ENCODE data around the gene NACC1. TPM values are rescaled to one million over a fixed set of nuclear protein-coding genes. Genes with fewer than 3 reads are reported as not detected.
A peak's percentile ranks its signal among the peaks of the same experiment; 100 is the strongest.

The NACC1 gene
- total RNA-seq, 1 donor from 2014 or later = 99.4 TPM

GRCh38 chr19:13087795-13088537 lies 30.1 kb upstream of the NACC1 start:
- Mint-ChIP-seq H3K4me1 (peaks cover 10% of the 10 kb centered on the region), H3K27me3 (ENCODE audit: low read depth) (peaks cover 90% of the 10 kb centered on the region), H3K4me3 (no peak overlapping the region), H3K36me3 (ENCODE audit: low read depth) (no peaks in the 10 kb centered on the region), H3K9me3 (no peaks in the 10 kb centered on the region), H3K27ac (ENCODE audit: unreplicated experiment) (no peak overlapping the region)
- DNase-seq (ENCODE audit: low read depth, low spot score) = no peak
- no peak for TF ChIP-seq CTCF (conservative IDR thresholded peaks at IDR 0.05)

- Mint-ChIP-seq H3K4me3 (no peak overlapping the region), H3K36me3 (ENCODE audit: low read depth) (no peaks in the 10 kb centered on the region), H3K9me3 (no peaks in the 10 kb centered on the region), H3K27ac (ENCODE audit: unreplicated experiment) (no peak overlapping the region), H3K27me3 (ENCODE audit: low read depth) (peaks cover 90% of the 10 kb centered on the region), H3K4me1 (peaks cover 8% of the 10 kb centered on the region)
- DNase-seq (ENCODE audit: low read depth, low spot score) = no peak
- TF ChIP-seq CTCF (conservative IDR thresholded peaks at IDR 0.05) = peak; percentile 48
Observed at GRCh38 chr19:13089139-13089856, 28.8 kb upstream of the NACC1 start.

- Mint-ChIP-seq H3K27me3 (ENCODE audit: low read depth) (peaks cover 91% of the 10 kb centered on the region), H3K4me1 (peaks cover 12% of the 10 kb centered on the region), H3K4me3 (no peak overlapping the region), H3K9me3 (no peaks in the 10 kb centered on the region), H3K27ac (ENCODE audit: unreplicated experiment) (no peak overlapping the region), H3K36me3 (ENCODE audit: low read depth) (no peaks in the 10 kb centered on the region)
- TF ChIP-seq CTCF (conservative IDR thresholded peaks at IDR 0.05) = no peak
- DNase-seq (ENCODE audit: low read depth, low spot score) = no peak
Observed at GRCh38 chr19:13089857-13090507, 28.1 kb upstream of the NACC1 start.

- Mint-ChIP-seq H3K27ac (ENCODE audit: unreplicated experiment) (no peak overlapping the region), H3K9me3 (no peaks in the 10 kb centered on the region), H3K36me3 (ENCODE audit: low read depth) (no peaks in the 10 kb centered on the region), H3K27me3 (ENCODE audit: low read depth) (peaks cover 89% of the 10 kb centered on the region), H3K4me1 (peaks cover 13% of the 10 kb centered on the region), H3K4me3 (no peak overlapping the region)
- no peak for TF ChIP-seq CTCF (conservative IDR thresholded peaks at IDR 0.05)
- no peak for DNase-seq (ENCODE audit: low read depth, low spot score)
Observed at GRCh38 chr19:13090511-13091231, 27.4 kb upstream of the NACC1 start.

GRCh38 chr19:13091400-13092157 lies 26.5 kb upstream of the NACC1 start:
- DNase-seq (ENCODE audit: low read depth, low spot score) = no peak
- peaks cover 19% of the 10 kb centered on the region for H3K4me1 Mint-ChIP-seq
- no peak overlapping the region for H3K27ac Mint-ChIP-seq (ENCODE audit: unreplicated experiment)
- H3K4me3 Mint-ChIP-seq = no peak overlapping the region
- peaks cover 89% of the 10 kb centered on the region for H3K27me3 Mint-ChIP-seq (ENCODE audit: low read depth)
- no peak for TF ChIP-seq CTCF (conservative IDR thresholded peaks at IDR 0.05)
- H3K36me3 Mint-ChIP-seq (ENCODE audit: low read depth) = no peaks in the 10 kb centered on the region
- H3K9me3 Mint-ChIP-seq = no peaks in the 10 kb centered on the region
